ENCODE data around the gene PLPPR4.

DNA sequence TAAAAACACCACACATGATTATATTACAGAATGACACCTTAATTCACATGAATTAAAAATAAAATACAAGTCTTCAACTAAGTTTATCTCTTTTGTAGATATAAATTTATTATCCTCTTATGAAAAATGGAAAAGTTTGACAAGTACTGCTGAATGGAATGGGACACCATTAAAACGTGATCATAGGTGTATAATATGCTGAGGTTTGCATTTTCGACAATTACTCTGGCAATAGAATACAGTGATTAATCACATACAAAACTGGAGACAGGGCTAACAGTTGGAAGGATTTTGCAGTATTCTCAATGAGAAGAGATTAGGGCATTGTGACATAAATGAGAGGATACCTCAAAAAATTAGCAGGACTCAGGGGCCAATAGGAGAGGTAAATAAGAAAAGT, 17.1 kb upstream of the PLPPR4 start:
- TF ChIP-seq, protein P1, sequence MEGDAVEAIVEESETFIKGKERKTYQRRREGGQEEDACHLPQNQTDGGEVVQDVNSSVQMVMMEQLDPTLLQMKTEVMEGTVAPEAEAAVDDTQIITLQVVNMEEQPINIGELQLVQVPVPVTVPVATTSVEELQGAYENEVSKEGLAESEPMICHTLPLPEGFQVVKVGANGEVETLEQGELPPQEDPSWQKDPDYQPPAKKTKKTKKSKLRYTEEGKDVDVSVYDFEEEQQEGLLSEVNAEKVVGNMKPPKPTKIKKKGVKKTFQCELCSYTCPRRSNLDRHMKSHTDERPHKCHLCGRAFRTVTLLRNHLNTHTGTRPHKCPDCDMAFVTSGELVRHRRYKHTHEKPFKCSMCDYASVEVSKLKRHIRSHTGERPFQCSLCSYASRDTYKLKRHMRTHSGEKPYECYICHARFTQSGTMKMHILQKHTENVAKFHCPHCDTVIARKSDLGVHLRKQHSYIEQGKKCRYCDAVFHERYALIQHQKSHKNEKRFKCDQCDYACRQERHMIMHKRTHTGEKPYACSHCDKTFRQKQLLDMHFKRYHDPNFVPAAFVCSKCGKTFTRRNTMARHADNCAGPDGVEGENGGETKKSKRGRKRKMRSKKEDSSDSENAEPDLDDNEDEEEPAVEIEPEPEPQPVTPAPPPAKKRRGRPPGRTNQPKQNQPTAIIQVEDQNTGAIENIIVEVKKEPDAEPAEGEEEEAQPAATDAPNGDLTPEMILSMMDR (IDR thresholded peaks at IDR 0.05; ENCODE audit: poor library complexity), result no peak
- TF ChIP-seq EZH2 (IDR thresholded peaks at IDR 0.05; ENCODE audit: borderline replicate concordance) (no peak), EZH2phosphoT487 (IDR thresholded peaks at IDR 0.05; ENCODE audit: low read depth, severe bottlenecking, unreplicated experiment) (no peak)
